ENCODE measurements around the gene COL23A1.

DNA sequence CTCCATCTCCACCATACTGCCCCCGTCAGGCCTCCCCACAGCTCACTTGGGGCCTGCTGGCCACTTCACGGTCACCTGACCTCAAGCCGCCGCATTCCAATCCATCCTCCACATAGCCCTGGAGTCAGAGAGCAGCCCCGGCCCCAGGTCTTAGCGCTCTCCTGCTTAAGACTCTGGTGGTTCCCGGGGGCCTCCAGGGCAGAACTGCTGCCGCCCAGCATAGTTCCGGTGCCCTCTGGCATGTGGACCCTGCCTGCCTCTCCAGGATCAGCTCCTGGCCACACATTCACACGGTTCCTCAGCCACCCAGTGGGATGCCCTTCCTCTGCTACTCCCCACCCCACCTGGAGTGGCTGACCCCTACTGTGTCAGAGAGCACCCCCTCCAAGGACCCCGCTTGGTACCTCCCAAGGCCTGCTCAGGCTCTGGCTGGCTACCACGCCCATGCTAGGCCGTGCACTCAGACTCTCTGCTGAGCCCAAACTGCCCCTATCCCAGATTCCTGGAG is 366.3 kb downstream of the COL23A1 start:
- TF ChIP-seq, protein P1, sequence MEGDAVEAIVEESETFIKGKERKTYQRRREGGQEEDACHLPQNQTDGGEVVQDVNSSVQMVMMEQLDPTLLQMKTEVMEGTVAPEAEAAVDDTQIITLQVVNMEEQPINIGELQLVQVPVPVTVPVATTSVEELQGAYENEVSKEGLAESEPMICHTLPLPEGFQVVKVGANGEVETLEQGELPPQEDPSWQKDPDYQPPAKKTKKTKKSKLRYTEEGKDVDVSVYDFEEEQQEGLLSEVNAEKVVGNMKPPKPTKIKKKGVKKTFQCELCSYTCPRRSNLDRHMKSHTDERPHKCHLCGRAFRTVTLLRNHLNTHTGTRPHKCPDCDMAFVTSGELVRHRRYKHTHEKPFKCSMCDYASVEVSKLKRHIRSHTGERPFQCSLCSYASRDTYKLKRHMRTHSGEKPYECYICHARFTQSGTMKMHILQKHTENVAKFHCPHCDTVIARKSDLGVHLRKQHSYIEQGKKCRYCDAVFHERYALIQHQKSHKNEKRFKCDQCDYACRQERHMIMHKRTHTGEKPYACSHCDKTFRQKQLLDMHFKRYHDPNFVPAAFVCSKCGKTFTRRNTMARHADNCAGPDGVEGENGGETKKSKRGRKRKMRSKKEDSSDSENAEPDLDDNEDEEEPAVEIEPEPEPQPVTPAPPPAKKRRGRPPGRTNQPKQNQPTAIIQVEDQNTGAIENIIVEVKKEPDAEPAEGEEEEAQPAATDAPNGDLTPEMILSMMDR (conservative IDR thresholded peaks at IDR 0.05 in 1 of 2, IDR thresholded peaks at IDR 0.05 in 1 of 2; ENCODE audit: low read depth in 1 of 2, low read length in 2 of 2) = no peak
- no peak for TF ChIP-seq EZH2 (IDR thresholded peaks at IDR 0.05; ENCODE audit: low read length, missing control alignments)

All from fibroblast of lung (primary cell).